Caco-2 (cell line): ENCODE data around the gene ATE1. TPM values are rescaled to one million over a fixed set of nuclear protein-coding genes. Genes with fewer than 3 reads are reported as not detected.

Source experiments
- BruUV-seq: library from RNA; stranded (reverse); fragments of 400-500 nt; replicated peaks from 2 replicates; lab custom pipeline; 2021; lab: Mats Ljungman, UMichigan
- CTCF ChIA-PET: fragments of 300-600 bp; sonication (Branson Sonifier 250); formaldehyde crosslinking; loops from one replicate; lab custom pipeline; 2022; ENCODE audit warnings: antibody characterized with exemption; lab: Charles Lee
- POLR2A ChIA-PET: fragments of 300-600 bp; sonication (Branson Sonifier 250); formaldehyde crosslinking; loops from one replicate; lab custom pipeline; 2022; ENCODE audit warnings: antibody characterized with exemption; lab: Charles Lee
- DNase-seq, 2 experiments: peaks; one replicate each; pipeline versions ENCODE4 v3.0.0 to v3.0.0-alpha.2; 2020 to 2022
- H3K27me3 ChIP-seq: replicated peaks from 2 replicates; pipeline ENCODE4 v1.6.0; 2011; ENCODE audit warnings: low read length; ENCODE audit not compliant: control insufficient read depth, insufficient read depth
- H3K36me3 ChIP-seq: 2 replicates; pipeline ENCODE4 v1.5.1; 2011; ENCODE audit warnings: low read length; ENCODE audit not compliant: control insufficient read depth, insufficient read depth
- H3K4me1 ChIP-seq: fragments of 250-450 bp; sonication (Bioruptor Pico); 2 replicates; pipeline ENCODE4 v1.5.1; 2020; ENCODE audit warnings: mild to moderate bottlenecking
- H3K4me3 ChIP-seq: 2 replicates; pipeline ENCODE4 v1.5.1; 2011; ENCODE audit warnings: low read depth, mild to moderate bottlenecking, control low read depth, low read length
- H3K9me3 ChIP-seq: fragments of 250-450 bp; sonication (Bioruptor Pico); 2 replicates; pipeline ENCODE4 v1.5.1; 2020; ENCODE audit warnings: mild to moderate bottlenecking, moderate library complexity
- H3K27ac Mint-ChIP-seq: one replicate; pipeline ENCODE4 v1.8.0; 2022; ENCODE audit warnings: mixed read lengths; ENCODE audit not compliant: unreplicated experiment
- H3K27me3 Mint-ChIP-seq: one replicate; pipeline ENCODE4 v1.8.0; 2022; ENCODE audit warnings: mixed read lengths; ENCODE audit not compliant: insufficient read depth, unreplicated experiment
- H3K36me3 Mint-ChIP-seq: one replicate; pipeline ENCODE4 v1.8.0; 2022; ENCODE audit warnings: mild to moderate bottlenecking, mixed read lengths; ENCODE audit not compliant: insufficient read depth, unreplicated experiment
- H3K4me1 Mint-ChIP-seq: one replicate; pipeline ENCODE4 v1.8.0; 2022; ENCODE audit warnings: low read depth, mixed read lengths; ENCODE audit not compliant: unreplicated experiment
- H3K4me3 Mint-ChIP-seq: one replicate; pipeline ENCODE4 v1.8.0; 2022; ENCODE audit warnings: mild to moderate bottlenecking, moderate library complexity, mixed read lengths; ENCODE audit not compliant: unreplicated experiment
- H3K9me3 Mint-ChIP-seq: one replicate; pipeline ENCODE4 v1.8.0; 2022; ENCODE audit warnings: mixed read lengths; ENCODE audit not compliant: unreplicated experiment
- CTCF ChIP-seq, 2 experiments: fragments of 200-600 bp in 1 of 2; IDR thresholded peaks; 1 replicate in 1 of 2; 2 replicates in 1 of 2; pipeline versions ENCODE4 v1.5.1 to v1.8.0; 2011 to 2022; ENCODE audit warnings: antibody characterized with exemption in 1 of 2, control low read depth in 1 of 2, inconsistent platforms in 1 of 2, low read depth in 1 of 2, low read length in 1 of 2, mild to moderate bottlenecking in 1 of 2, moderate library complexity in 1 of 2; ENCODE audit not compliant: insufficient read depth in 1 of 2, severe bottlenecking in 1 of 2, unreplicated experiment in 1 of 2
- intact Hi-C: fragments of 100-400 bp; cut with micrococcal nuclease; formaldehyde crosslinking; loops from one replicate; pipeline ENCODE4 v1.10.0; 2022; ENCODE audit not compliant: unreplicated experiment
- total RNA-seq: library from RNA; stranded (reverse); gene quantifications from 2 replicates; pipeline ENCODE4 v1.2.3, GENCODE V29; 2022

The ATE1 gene
- total RNA-seq, 1 experiment from 2014 or later, result 75.2 TPM

GRCh38 chr10:121696854-121697253 is 231.0 kb downstream of the ATE1 start:
- TF ChIP-seq CTCF (IDR thresholded peaks at IDR 0.05; ENCODE audit: insufficient read depth in 1 of 2, low read depth in 1 of 2, low read length in 1 of 2, severe bottlenecking in 1 of 2, unreplicated experiment in 1 of 2), result peak; percentile 21 to 47
- Histone ChIP-seq H3K4me1 (peaks cover 32% of the 10 kb centered on the region), H3K9me3 (no peaks in the 10 kb centered on the region), H3K36me3 (no peaks in the 10 kb centered on the region), H3K27me3 (no peaks in the 10 kb centered on the region), H3K4me3 (no peak overlapping the region)
- Mint-ChIP-seq H3K9me3 (peaks cover 11% of the 10 kb centered on the region), H3K36me3 (no peaks in the 10 kb centered on the region), H3K27ac (peak overlapping the region; percentile 26), H3K4me1 (peaks cover 35% of the 10 kb centered on the region), H3K4me3 (no peak overlapping the region), H3K27me3 (no peaks in the 10 kb centered on the region)
- BruUV-seq, result no TSS peak
- ChIA-PET POLR2A (interaction anchor here (0.6 kb wide), 1 partner anchor 223 kb away, joined by 3 read pairs; no protein-coding TSS in a partner anchor), CTCF (interaction anchor here (0.6 kb wide), 1 partner anchor 181 kb away, joined by 3 read pairs; no protein-coding TSS in a partner anchor)
- DNase-seq, result peak; percentile 58 to 74
- intact Hi-C loops, result no loop called here

GRCh38 chr10:121695731-121696464 is 231.9 kb downstream of the ATE1 start:
- intact Hi-C loops, result loop anchor here (1.0 kb wide), 1 partner anchor 86 kb away; no protein-coding TSS in a partner anchor
- peaks cover 39% of the 10 kb centered on the region for H3K4me1 ChIP-seq
- TSS peak; percentile 71 for BruUV-seq
- peak; percentile 52 to 53 for DNase-seq
- H3K4me1 Mint-ChIP-seq, result peaks cover 37% of the 10 kb centered on the region
- no peaks in the 10 kb centered on the region for H3K27me3 Mint-ChIP-seq
- H3K4me3 ChIP-seq, result no peak overlapping the region
- no peaks in the 10 kb centered on the region for H3K27me3 ChIP-seq
- TF ChIP-seq CTCF (IDR thresholded peaks at IDR 0.05; ENCODE audit: insufficient read depth in 1 of 2, low read depth in 1 of 2, low read length in 1 of 2, severe bottlenecking in 1 of 2, unreplicated experiment in 1 of 2), result no peak
- ChIA-PET POLR2A (no interaction called here), CTCF (interaction anchor here (0.6 to 1.2 kb wide), 2 partner anchors 71 to 97 kb away, joined by 3 to 4 read pairs; no protein-coding TSS in a partner anchor)
- H3K9me3 ChIP-seq, result no peaks in the 10 kb centered on the region
- H3K9me3 Mint-ChIP-seq, result peaks cover 3% of the 10 kb centered on the region
- H3K4me3 Mint-ChIP-seq, result no peak overlapping the region
- H3K36me3 ChIP-seq, result no peaks in the 10 kb centered on the region
- no peaks in the 10 kb centered on the region for H3K36me3 Mint-ChIP-seq
- peak overlapping the region; percentile 26 for H3K27ac Mint-ChIP-seq

GRCh38 chr10:121694966-121695643 is 232.7 kb downstream of the ATE1 start:
- no peaks in the 10 kb centered on the region for H3K36me3 ChIP-seq
- no TSS peak for BruUV-seq
- H3K27me3 ChIP-seq, result no peaks in the 10 kb centered on the region
- H3K36me3 Mint-ChIP-seq, result no peaks in the 10 kb centered on the region
- peak in 1 of 2 experiments; percentile 45 for DNase-seq
- peak overlapping the region; percentile 26 for H3K27ac Mint-ChIP-seq
- no peaks in the 10 kb centered on the region for H3K9me3 Mint-ChIP-seq
- H3K4me3 ChIP-seq, result no peak overlapping the region
- ChIA-PET POLR2A (no interaction called here), CTCF (interaction anchor here (0.6 to 1.2 kb wide), 4 partner anchors 40 to 637 kb away, joined by 3 to 4 read pairs (median 3); no protein-coding TSS in a partner anchor)
- H3K4me1 Mint-ChIP-seq, result peaks cover 41% of the 10 kb centered on the region
- intact Hi-C loops, result loop anchor here (1.0 kb wide), 1 partner anchor 85 kb away; no protein-coding TSS in a partner anchor
- H3K4me3 Mint-ChIP-seq, result no peak overlapping the region
- H3K9me3 ChIP-seq, result no peaks in the 10 kb centered on the region
- H3K27me3 Mint-ChIP-seq, result no peaks in the 10 kb centered on the region
- TF ChIP-seq CTCF (IDR thresholded peaks at IDR 0.05; ENCODE audit: insufficient read depth in 1 of 2, low read depth in 1 of 2, low read length in 1 of 2, severe bottlenecking in 1 of 2, unreplicated experiment in 1 of 2), result no peak
- peaks cover 47% of the 10 kb centered on the region for H3K4me1 ChIP-seq
